Upper lobe of left lung (tissue), 4 donors: ENCODE measurements around the gene F11R.
"Not testable (repeated sequence)": the region's sequence is repeated elsewhere in the genome, so short reads cannot be mapped to it uniquely, and the experiment has no call there.

Experiments used
- CTCF ChIP-seq, 6 experiments: fragments of 450-650 bp in 4 of 6; fragments of 200-600 bp in 2 of 6; sonication (generic) in 2 of 6; IDR thresholded peaks; one replicate each; pipeline ENCODE4 v1.5.1; 2016 to 2019; ENCODE audit warnings: antibody characterized with exemption in 6 of 6
- EP300 ChIP-seq, 4 donors: sonication (generic); formaldehyde crosslinking; IDR thresholded peaks; one replicate each; pipeline ENCODE4 v1.5.1; 2017; ENCODE audit warnings: antibody characterized with exemption in 4 of 4, control low read depth in 2 of 4
- POLR2A ChIP-seq, 4 donors: fragments of 450-650 bp; IDR thresholded peaks; one replicate each; pipeline ENCODE4 v1.5.1; 2016 to 2017; ENCODE audit warnings: antibody characterized with exemption in 4 of 4, mild to moderate bottlenecking in 2 of 4
- POLR2AphosphoS5 ChIP-seq, 2 donors: sonication (generic); formaldehyde crosslinking; IDR thresholded peaks; one replicate each; pipeline ENCODE4 v1.5.1; 2017; ENCODE audit warnings: antibody characterized with exemption in 2 of 2

DNA sequence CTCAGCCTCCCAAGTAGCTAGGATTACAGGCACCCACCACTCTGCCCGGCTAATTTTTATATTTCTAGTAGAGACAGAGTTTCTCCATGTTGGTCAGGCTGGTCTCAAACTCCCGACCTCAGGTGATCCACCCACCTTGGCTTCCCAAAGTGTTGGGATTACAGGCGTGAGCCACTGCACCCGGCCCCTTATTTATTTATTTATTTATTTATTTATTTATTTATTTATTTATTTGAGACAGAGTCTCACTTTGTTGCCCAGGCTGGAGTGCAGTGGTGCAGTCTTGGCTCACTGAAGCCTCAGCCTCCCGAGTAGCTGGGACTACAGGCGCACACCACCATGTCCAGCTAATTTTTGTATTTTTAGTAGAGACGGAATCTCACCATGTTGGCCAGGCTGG lies 44.7 kb upstream of the F11R start:
- TF ChIP-seq POLR2A, CTCF, EP300, POLR2AphosphoS5 (IDR thresholded peaks at IDR 0.05): not testable (repeated sequence)
